ENCODE results near the gene BCL11B. TPM values are rescaled to one million over a fixed set of nuclear protein-coding genes. Genes with fewer than 3 reads are reported as not detected.

The BCL11B gene
- total RNA-seq, 1 experiment from 2014 or later, result 0.24 TPM

DNA sequence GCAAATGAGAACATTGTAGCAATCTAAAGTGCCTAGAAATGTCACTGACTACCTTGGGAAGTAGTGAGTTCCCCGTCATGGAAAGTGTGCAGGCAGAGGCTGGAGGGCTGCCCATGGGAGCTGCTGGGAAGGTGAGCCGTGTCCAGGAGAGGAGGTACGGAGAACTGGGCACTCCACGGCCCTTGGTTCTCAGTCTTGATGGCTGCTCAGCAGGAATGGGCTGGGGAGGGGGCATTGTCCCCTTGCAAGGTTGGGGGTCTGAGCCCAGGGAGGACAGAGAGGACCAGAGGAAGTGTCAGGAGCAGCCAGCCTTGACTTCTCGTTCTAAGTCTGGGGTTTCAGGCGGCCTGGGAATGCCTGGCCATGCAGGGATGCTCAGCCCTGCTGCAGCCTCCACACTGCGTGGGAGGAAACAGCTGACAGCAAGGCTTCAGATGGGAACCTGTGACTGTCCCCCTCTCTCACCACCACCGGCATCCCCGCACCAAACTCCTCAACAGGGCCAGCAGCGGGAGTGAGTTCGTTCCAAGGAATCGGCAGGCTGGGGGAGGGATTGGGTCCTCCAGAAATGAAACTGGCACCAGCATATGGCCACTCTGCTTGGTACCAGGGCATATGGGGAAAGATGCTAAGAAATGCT is 140.2 kb downstream of the BCL11B start:
- Mint-ChIP-seq H3K4me1 (ENCODE audit: low read depth, unreplicated experiment) (no peaks in the 10 kb centered on the region), H3K9me3 (ENCODE audit: low read depth, unreplicated experiment) (no peaks in the 10 kb centered on the region), H3K27me3 (ENCODE audit: unreplicated experiment) (peaks cover 45% of the 10 kb centered on the region), H3K4me3 (ENCODE audit: low read depth, unreplicated experiment) (no peak overlapping the region), H3K36me3 (ENCODE audit: insufficient read depth, unreplicated experiment) (no peaks in the 10 kb centered on the region), H3K27ac (ENCODE audit: unreplicated experiment) (no peak overlapping the region)
- BruUV-seq (replicated peaks), result no TSS peak
- CTCF ChIA-PET, result no interaction called here
- DNase-seq, result no peak
- TF ChIP-seq, protein P1, sequence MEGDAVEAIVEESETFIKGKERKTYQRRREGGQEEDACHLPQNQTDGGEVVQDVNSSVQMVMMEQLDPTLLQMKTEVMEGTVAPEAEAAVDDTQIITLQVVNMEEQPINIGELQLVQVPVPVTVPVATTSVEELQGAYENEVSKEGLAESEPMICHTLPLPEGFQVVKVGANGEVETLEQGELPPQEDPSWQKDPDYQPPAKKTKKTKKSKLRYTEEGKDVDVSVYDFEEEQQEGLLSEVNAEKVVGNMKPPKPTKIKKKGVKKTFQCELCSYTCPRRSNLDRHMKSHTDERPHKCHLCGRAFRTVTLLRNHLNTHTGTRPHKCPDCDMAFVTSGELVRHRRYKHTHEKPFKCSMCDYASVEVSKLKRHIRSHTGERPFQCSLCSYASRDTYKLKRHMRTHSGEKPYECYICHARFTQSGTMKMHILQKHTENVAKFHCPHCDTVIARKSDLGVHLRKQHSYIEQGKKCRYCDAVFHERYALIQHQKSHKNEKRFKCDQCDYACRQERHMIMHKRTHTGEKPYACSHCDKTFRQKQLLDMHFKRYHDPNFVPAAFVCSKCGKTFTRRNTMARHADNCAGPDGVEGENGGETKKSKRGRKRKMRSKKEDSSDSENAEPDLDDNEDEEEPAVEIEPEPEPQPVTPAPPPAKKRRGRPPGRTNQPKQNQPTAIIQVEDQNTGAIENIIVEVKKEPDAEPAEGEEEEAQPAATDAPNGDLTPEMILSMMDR (IDR thresholded peaks at IDR 0.05; ENCODE audit: unreplicated experiment), result no peak
- intact Hi-C loops (cut with micrococcal nuclease; ENCODE audit: unreplicated experiment), result no loop called here

DNA sequence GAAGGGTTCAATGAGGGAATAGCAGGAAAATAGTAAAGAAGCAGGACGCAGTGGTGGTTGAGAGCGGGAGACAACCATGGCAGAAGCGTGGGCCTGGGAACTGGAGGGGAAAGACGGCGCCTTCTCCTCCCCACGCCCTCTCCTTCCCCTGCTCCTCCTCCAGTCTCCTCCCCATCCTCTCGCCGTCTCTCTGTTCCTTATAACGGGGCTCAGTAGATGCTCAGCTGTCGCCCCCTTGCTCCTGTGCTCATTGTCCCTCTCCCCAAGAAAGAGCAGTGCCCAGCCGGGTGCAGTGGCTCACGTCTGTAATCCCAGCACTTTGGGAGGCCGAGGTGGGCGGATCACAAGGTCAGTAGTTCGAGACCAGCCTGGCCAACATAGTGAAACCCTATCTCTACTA is 142.0 kb downstream of the BCL11B start:
- intact Hi-C loops (cut with micrococcal nuclease; ENCODE audit: unreplicated experiment), result no loop called here
- DNase-seq, result no peak
- Mint-ChIP-seq H3K4me3 (ENCODE audit: low read depth, unreplicated experiment) (no peak overlapping the region), H3K9me3 (ENCODE audit: low read depth, unreplicated experiment) (no peaks in the 10 kb centered on the region), H3K27ac (ENCODE audit: unreplicated experiment) (no peak overlapping the region), H3K4me1 (ENCODE audit: low read depth, unreplicated experiment) (no peaks in the 10 kb centered on the region), H3K36me3 (ENCODE audit: insufficient read depth, unreplicated experiment) (no peaks in the 10 kb centered on the region), H3K27me3 (ENCODE audit: unreplicated experiment) (peaks cover 28% of the 10 kb centered on the region)
- CTCF ChIA-PET, result no interaction called here
- BruUV-seq (replicated peaks), result no TSS peak
- TF ChIP-seq, protein P1 (IDR thresholded peaks at IDR 0.05; ENCODE audit: unreplicated experiment), result no peak

DNA sequence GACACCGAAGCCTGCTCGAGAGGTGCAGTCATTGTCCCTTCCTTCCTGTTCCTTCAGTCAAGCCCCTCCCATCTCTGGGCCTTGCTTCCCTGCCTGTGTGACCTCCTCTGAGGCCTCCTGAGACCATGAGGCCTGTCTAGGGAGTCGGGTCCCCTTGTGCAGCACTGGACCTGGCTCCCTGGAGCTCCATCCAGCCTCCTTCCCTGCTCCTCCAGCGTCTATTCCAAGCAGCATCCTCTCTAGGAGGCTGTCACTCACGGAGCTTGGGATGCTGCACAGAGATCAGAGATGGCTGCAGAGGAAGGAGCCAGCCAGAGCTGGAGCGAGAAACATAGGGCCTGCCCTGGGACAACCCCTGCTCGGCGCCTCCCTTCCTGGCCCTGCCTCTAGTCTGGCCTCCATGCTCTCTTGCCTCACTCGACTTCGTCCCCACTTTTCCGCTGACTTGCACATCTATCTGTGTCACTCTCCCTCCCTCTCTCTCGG is 142.7 kb downstream of the BCL11B start:
- no peak overlapping the region for H3K27ac Mint-ChIP-seq (ENCODE audit: unreplicated experiment)
- no peaks in the 10 kb centered on the region for H3K4me1 Mint-ChIP-seq (ENCODE audit: low read depth, unreplicated experiment)
- peaks cover 28% of the 10 kb centered on the region for H3K27me3 Mint-ChIP-seq (ENCODE audit: unreplicated experiment)
- CTCF ChIA-PET, result no interaction called here
- DNase-seq, result no peak
- TF ChIP-seq, protein P1 (IDR thresholded peaks at IDR 0.05; ENCODE audit: unreplicated experiment), result no peak
- no peaks in the 10 kb centered on the region for H3K9me3 Mint-ChIP-seq (ENCODE audit: low read depth, unreplicated experiment)
- H3K4me3 Mint-ChIP-seq (ENCODE audit: low read depth, unreplicated experiment), result no peak overlapping the region
- no peaks in the 10 kb centered on the region for H3K36me3 Mint-ChIP-seq (ENCODE audit: insufficient read depth, unreplicated experiment)
- BruUV-seq (replicated peaks), result no TSS peak
- intact Hi-C loops (cut with micrococcal nuclease; ENCODE audit: unreplicated experiment), result no loop called here

DNA sequence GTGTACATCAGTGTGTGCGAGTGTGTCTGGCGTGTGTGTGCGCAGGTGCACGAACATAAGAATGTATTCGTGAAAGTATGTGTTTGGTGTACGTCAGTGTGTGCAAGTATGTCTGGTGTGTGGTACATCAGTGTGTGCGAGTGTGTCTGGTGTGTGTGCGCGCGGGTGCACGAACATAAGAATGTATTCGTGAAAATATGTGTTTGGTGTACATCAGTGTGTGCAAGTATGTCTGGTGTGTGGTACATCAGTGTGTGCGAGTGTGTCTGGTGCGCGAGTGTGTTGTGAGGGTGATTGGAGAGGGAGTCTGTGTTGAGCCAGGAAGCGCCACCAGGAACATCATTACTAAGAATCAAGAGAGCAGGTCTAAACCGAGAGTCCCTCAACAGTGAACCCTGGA is 143.8 kb downstream of the BCL11B start:
- H3K27me3 Mint-ChIP-seq (ENCODE audit: unreplicated experiment), result peaks cover 28% of the 10 kb centered on the region
- BruUV-seq (replicated peaks), result no TSS peak
- H3K9me3 Mint-ChIP-seq (ENCODE audit: low read depth, unreplicated experiment), result no peaks in the 10 kb centered on the region
- no peak overlapping the region for H3K4me3 Mint-ChIP-seq (ENCODE audit: low read depth, unreplicated experiment)
- TF ChIP-seq, protein P1 (IDR thresholded peaks at IDR 0.05; ENCODE audit: unreplicated experiment), result no peak
- intact Hi-C loops (cut with micrococcal nuclease; ENCODE audit: unreplicated experiment), result no loop called here
- H3K4me1 Mint-ChIP-seq (ENCODE audit: low read depth, unreplicated experiment), result no peaks in the 10 kb centered on the region
- no peaks in the 10 kb centered on the region for H3K36me3 Mint-ChIP-seq (ENCODE audit: insufficient read depth, unreplicated experiment)
- H3K27ac Mint-ChIP-seq (ENCODE audit: unreplicated experiment), result no peak overlapping the region
- no peak for DNase-seq
- CTCF ChIA-PET, result no interaction called here
